ENCODE measurements around the gene KCNK4. TPM values are rescaled to one million over a fixed set of nuclear protein-coding genes. Genes with fewer than 3 reads are reported as not detected.

Gene KCNK4
- polyA plus RNA-seq, 2 of the 4 experiments (the other 2 are of a cell fraction) = 0.12 TPM; not detected in 1

GRCh38 chr11:64324692-64325469, 33.8 kb downstream of the KCNK4 start:
- no peak overlapping the region for H3K4me3 ChIP-seq
- no peak overlapping the region for H3K4me2 ChIP-seq
- WGBS (ENCODE audit: missing lambda C conversion rate) = 88% methylated on average over 11 of the region's 11 CpGs
- TF ChIP-seq SMC3 (IDR thresholded peaks at IDR 0.05) = no peak
- no peak for TF ChIP-seq ATOH8 (CRISPR knock-in tag; IDR thresholded peaks at IDR 0.05; ENCODE audit: low read depth)
- no peak for TF ChIP-seq EP300 (IDR thresholded peaks at IDR 0.05)
- TF ChIP-seq JUN (IDR thresholded peaks at IDR 0.05) = no peak
- no peak for TF ChIP-seq KDM1A (IDR thresholded peaks at IDR 0.05; ENCODE audit: low read depth)
- no peak for TF ChIP-seq MYC (IDR thresholded peaks at IDR 0.05; ENCODE audit: borderline replicate concordance, low read length)
- no peak for TF ChIP-seq EHMT2 (IDR thresholded peaks at IDR 0.05; ENCODE audit: low read depth)
- no peak for TF ChIP-seq KDM5A (IDR thresholded peaks at IDR 0.05)
- TF ChIP-seq GATA3 (IDR thresholded peaks at IDR 0.05; ENCODE audit: borderline replicate concordance) = no peak
- TF ChIP-seq MAZ (IDR thresholded peaks at IDR 0.05; ENCODE audit: borderline replicate concordance, low read depth, low read length) = no peak
- TF ChIP-seq FOSL2 (IDR thresholded peaks at IDR 0.05) = no peak
- no peak for TF ChIP-seq FOSL2 (CRISPR knock-in tag; IDR thresholded peaks at IDR 0.05)
- TF ChIP-seq NPAS2 (CRISPR knock-in tag; IDR thresholded peaks at IDR 0.05; ENCODE audit: borderline replicate concordance) = no peak
- TF ChIP-seq FOSB (CRISPR knock-in tag; IDR thresholded peaks at IDR 0.05) = no peak
- TF ChIP-seq CBX8 (IDR thresholded peaks at IDR 0.05) = no peak
- no peak for TF ChIP-seq ZSCAN20 (CRISPR knock-in tag; IDR thresholded peaks at IDR 0.05)
- no peak for TF ChIP-seq SREBF2 (IDR thresholded peaks at IDR 0.05)
- TF ChIP-seq FOXS1 (CRISPR knock-in tag; IDR thresholded peaks at IDR 0.05) = no peak
- no peak for TF ChIP-seq ZNF302 (CRISPR knock-in tag; IDR thresholded peaks at IDR 0.05)
- no peak for TF ChIP-seq HOXA7 (CRISPR knock-in tag; IDR thresholded peaks at IDR 0.05)
- no peak for ATAC-seq
- no peaks in the 10 kb centered on the region; the same call in 2 of the 3 replicates for H3K4me1 ChIP-seq
- no peaks in the 10 kb centered on the region for H3K9me3 ChIP-seq
- no peak overlapping the region for H3K27ac ChIP-seq
- DNase-seq (ENCODE audit: low read depth in 1 of 2, low spot score in 1 of 2) = no peak
- no peak for FAIRE-seq
- CTCF ChIA-PET = interaction anchor here (1.2 to 13.4 kb wide), 6 partner anchors 7 to 120 kb away, joined by 3 to 312 read pairs (median 5); partner anchors contain the start of genes CATSPERZ, CCDC88B, ESRRA and PRDX5
- POLR2A ChIA-PET = no interaction called here

GRCh38 chr11:64327375-64327774, 36.3 kb downstream of the KCNK4 start:
- ChIA-PET POLR2A (interaction anchor here (1.5 kb wide), 1 partner anchor 9 kb away, joined by 11 read pairs; the partner anchor contains the start of gene PRDX5), CTCF (interaction anchor here (1.0 to 13.4 kb wide), 3 partner anchors 9 to 25 kb away, joined by 11 to 312 read pairs (median 55); partner anchors contain the start of genes CATSPERZ, CCDC88B, ESRRA and PRDX5)
- no peak for DNase-seq (ENCODE audit: low read depth in 1 of 2, low spot score in 1 of 2)

More at GRCh38 chr11:64327375-64327774, 36.3 kb downstream of the KCNK4 start:
- Histone ChIP-seq H3K27ac (no peak overlapping the region), H3K4me2 (no peak overlapping the region), H3K4me3 (no peak overlapping the region), H3K9me3 (no peaks in the 10 kb centered on the region), H3K4me1 (peaks cover 16% of the 10 kb centered on the region)
- FAIRE-seq (no peak), ATAC-seq (no peak)
- no peak for TF ChIP-seq CBX8 (IDR thresholded peaks at IDR 0.05)
- no peak for TF ChIP-seq KDM1A (IDR thresholded peaks at IDR 0.05; ENCODE audit: low read depth)
- no peak for TF ChIP-seq EP300 (IDR thresholded peaks at IDR 0.05)
- TF ChIP-seq ELK1 (IDR thresholded peaks at IDR 0.05; ENCODE audit: low read depth, low read length) = no peak
- no peak for TF ChIP-seq NR3C1 (IDR thresholded peaks at IDR 0.05)
- no peak for TF ChIP-seq ZNF302 (CRISPR knock-in tag; IDR thresholded peaks at IDR 0.05)
- TF ChIP-seq ZC3H11A (IDR thresholded peaks at IDR 0.05) = no peak
- no peak for TF ChIP-seq JUNB (IDR thresholded peaks at IDR 0.05)
- TF ChIP-seq FOXS1 (CRISPR knock-in tag; IDR thresholded peaks at IDR 0.05) = no peak
- TF ChIP-seq CBX2 (IDR thresholded peaks at IDR 0.05; ENCODE audit: borderline replicate concordance, low read depth) = no peak
- TF ChIP-seq RCOR1 (IDR thresholded peaks at IDR 0.05; ENCODE audit: low read depth, low read length) = no peak
- 87% methylated on average over 2 of the region's 2 CpGs for WGBS (ENCODE audit: missing lambda C conversion rate)

Data from A549 (cell line).